ENCODE results near the gene WASF1.

GRCh38 chr6:110198561-110198960 is 19.1 kb upstream of the WASF1 start:
- TF ChIP-seq CTCF (IDR thresholded peaks at IDR 0.05) (no peak), POLR2A (IDR thresholded peaks at IDR 0.05) (no peak)
